Esophagus muscularis mucosa (tissue), 4 donors: ENCODE results near the gene DNM1. TPM values are rescaled to one million over a fixed set of nuclear protein-coding genes. Genes with fewer than 3 reads are reported as not detected.

ENCODE experiments used
- DNase-seq: peaks from one replicate; pipeline ENCODE4 v3.0.0-alpha.2; 2017; ENCODE audit errors: extremely low spot score
- H3K27ac ChIP-seq, 4 donors: fragments of 200-600 bp; sonication (generic); replicated peaks in 1 of 4; 1 replicate in 3 of 4; 2 replicates in 1 of 4; pipeline ENCODE4 v1.5.1; 2016 to 2019; ENCODE audit warnings: mild to moderate bottlenecking in 1 of 4
- H3K27me3 ChIP-seq, 4 donors: fragments of 200-600 bp; sonication (generic); one replicate each; pipeline versions ENCODE4 v1.5.1 to v1.6.0; 2016 to 2019
- H3K36me3 ChIP-seq, 4 donors: fragments of 200-600 bp; sonication (generic); one replicate each; pipeline ENCODE4 v1.5.1; 2016 to 2019
- H3K4me1 ChIP-seq, 4 donors: fragments of 200-600 bp; sonication (generic); one replicate each; pipeline ENCODE4 v1.5.1; 2016 to 2019
- H3K4me3 ChIP-seq, 4 donors: fragments of 200-600 bp; sonication (generic); 1 replicate in 2 of 4; 2 replicates in 2 of 4; pipeline ENCODE4 v1.5.1; 2016 to 2019; ENCODE audit warnings: mild to moderate bottlenecking in 4 of 4, moderate library complexity in 1 of 4
- H3K9me3 ChIP-seq, 4 donors: fragments of 200-600 bp; sonication (generic); 1 replicate in 3 of 4; 2 replicates in 1 of 4; pipeline ENCODE4 v1.5.1; 2016 to 2019
- CTCF ChIP-seq, 3 experiments: fragments of 200-600 bp in 2 of 3; fragments of 450-650 bp in 1 of 3; sonication (generic) in 2 of 3; IDR thresholded peaks; one replicate each; pipeline ENCODE4 v1.5.1; 2017 to 2019; ENCODE audit warnings: antibody characterized with exemption in 3 of 3, mild to moderate bottlenecking in 2 of 3, moderate library complexity in 1 of 3
- EP300 ChIP-seq: sonication (generic); formaldehyde crosslinking; IDR thresholded peaks from one replicate; pipeline ENCODE4 v1.6.1; 2017; ENCODE audit warnings: antibody characterized with exemption
- POLR2A ChIP-seq: fragments of 450-650 bp; IDR thresholded peaks from one replicate; pipeline ENCODE4 v1.6.1; 2017; ENCODE audit warnings: antibody characterized with exemption, moderate library complexity, mild to moderate bottlenecking, low read depth
- POLR2AphosphoS5 ChIP-seq, 2 donors: sonication (generic); formaldehyde crosslinking; IDR thresholded peaks; one replicate each; pipeline ENCODE4 v1.6.1; 2017; ENCODE audit warnings: antibody characterized with exemption in 2 of 2
- WGBS: methylation state at CpG from one replicate; pipeline ENCODE4 v1.1.5; 2018; 5-methylcytosine and 5-hydroxymethylcytosine counted together
- intact Hi-C: fragments of 100-400 bp; cut with DNase I; formaldehyde crosslinking; loops from one replicate; pipeline ENCODE4 v1.15.1; 2023
- total RNA-seq, 4 donors: library from RNA; depleted of rRNA; stranded (reverse); fragments of >200 nt; gene quantifications; one replicate each; pipeline versions ENCODE4 v1.1.0 to v1.2.1, GENCODE V29; 2016

The DNM1 gene
- total RNA-seq, 4 donors from 2014 or later, result 10.9 to 27.0 (median 16.8) TPM

GRCh38 chr9:128213746-128214497 is 10.7 kb downstream of the DNM1 start:
- DNase-seq, result no peak
- Histone ChIP-seq H3K27me3 (no peaks in the 10 kb centered on the region), H3K27ac (no peak overlapping the region), H3K4me3 (no peak overlapping the region), H3K36me3 (no peaks in the 10 kb centered on the region), H3K4me1 (peaks cover 14 to 53% (median 43%) of the 10 kb centered on the region in 4 donors), H3K9me3 (no peaks in the 10 kb centered on the region)
- no peak for TF ChIP-seq POLR2A
- TF ChIP-seq POLR2AphosphoS5 (IDR thresholded peaks at IDR 0.05), result no peak
- TF ChIP-seq CTCF (IDR thresholded peaks at IDR 0.05), result no peak
- WGBS, result 90% methylated on average over 12 of the region's 12 CpGs
- intact Hi-C loops, result no loop called here

- TF ChIP-seq POLR2A, result no peak
- TF ChIP-seq EP300, result no peak
- no peak for TF ChIP-seq CTCF (IDR thresholded peaks at IDR 0.05)
- no peak for TF ChIP-seq POLR2AphosphoS5 (IDR thresholded peaks at IDR 0.05)
- Histone ChIP-seq H3K4me1 (peaks cover 16 to 59% (median 47%) of the 10 kb centered on the region in 4 donors), H3K27me3 (no peaks in the 10 kb centered on the region), H3K9me3 (no peaks in the 10 kb centered on the region), H3K4me3 (no peak overlapping the region), H3K27ac (peak overlapping the region; percentile 52 to 73 (median 68)), H3K36me3 (no peaks in the 10 kb centered on the region)
- 69% methylated on average over 12 of the region's 21 CpGs for WGBS
- no peak for DNase-seq
- intact Hi-C loops, result no loop called here
Observed at GRCh38 chr9:128214571-128215490, 11.7 kb downstream of the DNM1 start.

GRCh38 chr9:128215491-128216409 is 12.6 kb downstream of the DNM1 start:
- intact Hi-C loops, result no loop called here

More at GRCh38 chr9:128215491-128216409, 12.6 kb downstream of the DNM1 start:
- no peak for DNase-seq
- Histone ChIP-seq H3K27me3 (no peaks in the 10 kb centered on the region), H3K9me3 (no peaks in the 10 kb centered on the region), H3K4me1 (peaks cover 16 to 54% (median 42%) of the 10 kb centered on the region in 4 donors), H3K36me3 (no peaks in the 10 kb centered on the region), H3K27ac (peak overlapping the region; percentile 52 to 73 (median 68)), H3K4me3 (no peak overlapping the region)
- TF ChIP-seq POLR2AphosphoS5 (IDR thresholded peaks at IDR 0.05) (no peak), EP300 (no peak), POLR2A (no peak), CTCF (IDR thresholded peaks at IDR 0.05) (no peak)
- 62% methylated on average over 9 of the region's 10 CpGs for WGBS
